Liver (tissue), 9 donors: ENCODE measurements around the gene TSKU. TPM values are rescaled to one million over a fixed set of nuclear protein-coding genes. Genes with fewer than 3 reads are reported as not detected.
A peak's percentile ranks its signal among the peaks of the same experiment; 100 is the strongest.

Experiments
- DNase-seq: peaks from one replicate; pipeline ENCODE4 v3.0.0-alpha.2; 2017; ENCODE audit warnings: low spot score
- H3K27ac ChIP-seq, 2 donors: one replicate each; pipeline ENCODE4 v1.7.0; 2013; ENCODE audit warnings: inconsistent platforms in 2 of 2, low read length in 2 of 2, control low read depth in 1 of 2, low read depth in 1 of 2, mild to moderate bottlenecking in 1 of 2
- H3K27me3 ChIP-seq, 4 donors: one replicate each; pipeline versions ENCODE4 v1.6.1 to v1.7.0; 2013; ENCODE audit warnings: low read length in 3 of 4, inconsistent platforms in 1 of 4, mild to moderate bottlenecking in 1 of 4, moderate library complexity in 1 of 4; ENCODE audit not compliant: control insufficient read depth in 4 of 4, insufficient read depth in 4 of 4
- H3K36me3 ChIP-seq, 4 donors: one replicate each; pipeline versions ENCODE4 v1.6.1 to v1.7.0; 2013; ENCODE audit warnings: low read length in 3 of 4, mild to moderate bottlenecking in 3 of 4, low read depth in 1 of 4, moderate library complexity in 1 of 4; ENCODE audit not compliant: control insufficient read depth in 4 of 4, insufficient read depth in 3 of 4
- H3K4me1 ChIP-seq, 4 donors: one replicate each; pipeline versions ENCODE4 v1.6.1 to v1.7.0; 2013; ENCODE audit warnings: low read length in 3 of 4, mild to moderate bottlenecking in 3 of 4, moderate library complexity in 1 of 4; ENCODE audit not compliant: control insufficient read depth in 4 of 4, insufficient read depth in 4 of 4
- H3K4me3 ChIP-seq, 3 donors: one replicate each; pipeline versions ENCODE4 v1.6.1 to v1.7.0; 2013; ENCODE audit warnings: low read length in 3 of 3, control low read depth in 1 of 3, low read depth in 1 of 3, mild to moderate bottlenecking in 1 of 3
- H3K9ac ChIP-seq, 2 donors: one replicate each; pipeline ENCODE4 v1.7.0; 2013; ENCODE audit warnings: low read length in 2 of 2, mild to moderate bottlenecking in 2 of 2, moderate library complexity in 2 of 2, control low read depth in 1 of 2, low read depth in 1 of 2
- H3K9me3 ChIP-seq, 4 donors: one replicate each; pipeline versions ENCODE4 v1.6.1 to v1.7.0; 2013; ENCODE audit warnings: low read length in 3 of 4; ENCODE audit not compliant: control insufficient read depth in 4 of 4
- ATF3 ChIP-seq: IDR thresholded peaks from 2 replicates; pipeline ENCODE4 v1.6.1; 2016; ENCODE audit warnings: antibody characterized with exemption
- CTCF ChIP-seq: fragments of 150-350 bp; IDR thresholded peaks from 2 replicates; pipeline ENCODE4 v1.5.1; 2017; ENCODE audit warnings: improper control_type of control experiment, low read depth, low read length; ENCODE audit not compliant: missing input control
- EGR1 ChIP-seq, 2 donors: IDR thresholded peaks; 2 replicates each; pipeline ENCODE4 v1.6.1; 2016 to 2018; ENCODE audit warnings: antibody characterized with exemption in 2 of 2, low read depth in 2 of 2
- FOXA1 ChIP-seq: IDR thresholded peaks from 2 replicates; pipeline ENCODE4 v1.6.1; 2016; ENCODE audit warnings: antibody characterized with exemption
- FOXA2 ChIP-seq: IDR thresholded peaks from 2 replicates; pipeline ENCODE4 v1.6.1; 2016; ENCODE audit warnings: antibody characterized with exemption
- GABPA ChIP-seq, 2 donors: IDR thresholded peaks in 1 of 2; conservative IDR thresholded peaks in 1 of 2; 2 replicates each; pipeline ENCODE4 v1.6.1; 2016; ENCODE audit warnings: antibody characterized with exemption in 2 of 2, mild to moderate bottlenecking in 1 of 2, moderate library complexity in 1 of 2
- HNF4A ChIP-seq, 2 donors: conservative IDR thresholded peaks; 2 replicates each; pipeline ENCODE4 v1.6.1; 2016; ENCODE audit warnings: antibody characterized with exemption in 2 of 2, mild to moderate bottlenecking in 2 of 2
- HNF4G ChIP-seq: IDR thresholded peaks from 2 replicates; pipeline ENCODE4 v1.6.1; 2016; ENCODE audit warnings: antibody characterized with exemption
- JUND ChIP-seq, 2 donors: IDR thresholded peaks; 2 replicates each; pipeline ENCODE4 v1.6.1; 2016; ENCODE audit warnings: antibody characterized with exemption in 2 of 2
- MAX ChIP-seq: IDR thresholded peaks from 2 replicates; pipeline ENCODE4 v1.6.1; 2016; ENCODE audit warnings: antibody characterized with exemption
- NR2F2 ChIP-seq: IDR thresholded peaks from 2 replicates; pipeline ENCODE4 v1.6.1; 2016; ENCODE audit warnings: antibody characterized with exemption
- RAD21 ChIP-seq, 2 donors: IDR thresholded peaks; 2 replicates each; pipeline ENCODE4 v1.6.1; 2016; ENCODE audit warnings: antibody characterized with exemption in 2 of 2, mild to moderate bottlenecking in 2 of 2
- RXRA ChIP-seq, 2 donors: IDR thresholded peaks; 2 replicates each; pipeline ENCODE4 v1.6.1; 2017 to 2018; ENCODE audit warnings: antibody characterized with exemption in 2 of 2, mild to moderate bottlenecking in 1 of 2
- SP1 ChIP-seq: IDR thresholded peaks from 2 replicates; pipeline ENCODE4 v1.6.1; 2018; ENCODE audit warnings: antibody characterized with exemption, mild to moderate bottlenecking
- TAF1 ChIP-seq: conservative IDR thresholded peaks from 2 replicates; pipeline ENCODE4 v1.6.1; 2016; ENCODE audit warnings: antibody characterized with exemption, mild to moderate bottlenecking
- YY1 ChIP-seq: IDR thresholded peaks from 2 replicates; pipeline ENCODE4 v1.6.1; 2016; ENCODE audit warnings: antibody characterized with exemption, mild to moderate bottlenecking
- ZBTB33 ChIP-seq: IDR thresholded peaks from 2 replicates; pipeline ENCODE4 v1.6.1; 2016; ENCODE audit warnings: antibody characterized with exemption
- WGBS: extraction: QIAGEN DNeasy Blood & Tissue Kit; methylation state at CpG from one replicate; pipeline ENCODE4 v1.1.7; 2013; 5-methylcytosine and 5-hydroxymethylcytosine counted together
- polyA plus RNA-seq, 2 donors: library from polyadenylated mRNA; stranded (reverse) in 1 of 2; unstranded in 1 of 2; fragments of 200-250 nt in 1 of 2; fragments of >200 nt in 1 of 2; fragmentation: Nextera tagmentation in 1 of 2; extraction: Ambion mirVana in 1 of 2; gene quantifications; one replicate each; pipeline versions ENCODE4 v1.2.1 to v1.2.3, GENCODE V29; 2013 to 2015
- total RNA-seq, 2 donors: library from RNA; depleted of rRNA; stranded (reverse); fragments of >200 nt; gene quantifications; one replicate each; pipeline ENCODE4 v1.2.3, GENCODE V29; 2014
- TF ChIP-seq, protein P1 (sequence below): IDR thresholded peaks from 2 replicates; pipeline ENCODE4 v1.6.1; 2016; ENCODE audit warnings: antibody characterized with exemption, mild to moderate bottlenecking
- donor health status: healthy.
- donor health status: healthy.
- donor health status: healthy.
- donor health status: healthy.
- donor health status: healthy.

TSKU gene
- total and polyA plus RNA-seq, 4 donors, result 3.3 to 492 (median 46.0) TPM

DNA sequence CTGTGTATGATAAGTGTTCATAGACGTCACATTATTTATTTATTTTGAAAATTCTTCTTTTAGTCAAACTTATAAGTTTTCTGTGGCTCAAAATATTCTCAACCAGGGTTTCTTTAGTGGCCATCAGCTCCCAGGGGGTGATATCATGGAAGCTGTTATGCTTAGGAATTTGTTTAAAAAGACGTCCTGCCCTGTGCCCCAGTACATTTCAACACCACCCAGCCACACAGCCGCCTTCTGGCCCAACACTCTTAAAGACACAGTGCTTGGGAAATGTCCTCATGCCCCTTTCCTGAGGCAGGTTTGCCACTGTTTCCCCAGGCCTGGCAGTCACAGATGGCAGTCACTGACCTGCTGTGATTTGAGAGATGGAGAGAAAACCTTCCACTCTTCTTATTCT, 19.9 kb downstream of the TSKU start:
- no peak for DNase-seq
- peak overlapping the region in 1 of 2 donors; percentile 48 for H3K27ac ChIP-seq

GRCh38 chr11:76803811-76804600, 20.9 kb downstream of the TSKU start:
- Histone ChIP-seq H3K4me1 (peaks cover 0 to 51% (median 41%) of the 10 kb centered on the region in 4 donors), H3K27ac (peak overlapping the region in 1 of 2 donors; percentile 40)
- DNase-seq, result peak; percentile 29

More for the DNA sequence above, 19.9 kb downstream of the TSKU start:
- peak overlapping the region in 1 of 2 donors; percentile 37 for H3K9ac ChIP-seq
- H3K4me1 ChIP-seq, result peaks cover 0 to 61% (median 46%) of the 10 kb centered on the region in 4 donors
- no peaks in the 10 kb centered on the region for H3K36me3 ChIP-seq
- 29% methylated on average over 3 of the region's 3 CpGs for WGBS
- H3K27me3 ChIP-seq, result no peaks in the 10 kb centered on the region
- peak; percentile 25 for TF ChIP-seq YY1
- peak; percentile 42 to 49 for TF ChIP-seq RXRA (IDR thresholded peaks at IDR 0.05)
- no peak for TF ChIP-seq ATF3
- TF ChIP-seq HNF4G, result no peak
- no peak for TF ChIP-seq TAF1
- TF ChIP-seq EGR1 (IDR thresholded peaks at IDR 0.05; ENCODE audit: low read depth in 2 of 2), result no peak
- TF ChIP-seq HNF4A (conservative IDR thresholded peaks at IDR 0.05), result peak; percentile 48 to 59
- H3K9me3 ChIP-seq, result no peaks in the 10 kb centered on the region
- no peak overlapping the region for H3K4me3 ChIP-seq

GRCh38 chr11:76805206-76805913, 22.2 kb downstream of the TSKU start:
- H3K27me3 ChIP-seq, result no peaks in the 10 kb centered on the region
- 64% methylated on average over 8 of the region's 8 CpGs for WGBS
- no peak overlapping the region for H3K27ac ChIP-seq
- no peaks in the 10 kb centered on the region for H3K9me3 ChIP-seq
- H3K9ac ChIP-seq, result no peak overlapping the region
- peaks cover 0 to 45% (median 33%) of the 10 kb centered on the region in 4 donors for H3K4me1 ChIP-seq
- H3K36me3 ChIP-seq, result no peaks in the 10 kb centered on the region
- H3K4me3 ChIP-seq, result no peak overlapping the region
- peak; percentile 27 for DNase-seq
- TF ChIP-seq EGR1 (IDR thresholded peaks at IDR 0.05; ENCODE audit: low read depth in 2 of 2) (no peak), ZBTB33 (no peak), FOXA2 (no peak), YY1 (no peak), SP1 (no peak), FOXA1 (no peak), JUND (IDR thresholded peaks at IDR 0.05) (no peak), TAF1 (no peak), HNF4G (no peak), NR2F2 (no peak), HNF4A (conservative IDR thresholded peaks at IDR 0.05) (no peak), RAD21 (IDR thresholded peaks at IDR 0.05) (no peak), GABPA (IDR thresholded peaks at IDR 0.05 in 1 of 2, conservative IDR thresholded peaks at IDR 0.05 in 1 of 2) (no peak), RXRA (IDR thresholded peaks at IDR 0.05) (no peak), MAX (no peak), CTCF (no peak)
- TF ChIP-seq, protein P1, sequence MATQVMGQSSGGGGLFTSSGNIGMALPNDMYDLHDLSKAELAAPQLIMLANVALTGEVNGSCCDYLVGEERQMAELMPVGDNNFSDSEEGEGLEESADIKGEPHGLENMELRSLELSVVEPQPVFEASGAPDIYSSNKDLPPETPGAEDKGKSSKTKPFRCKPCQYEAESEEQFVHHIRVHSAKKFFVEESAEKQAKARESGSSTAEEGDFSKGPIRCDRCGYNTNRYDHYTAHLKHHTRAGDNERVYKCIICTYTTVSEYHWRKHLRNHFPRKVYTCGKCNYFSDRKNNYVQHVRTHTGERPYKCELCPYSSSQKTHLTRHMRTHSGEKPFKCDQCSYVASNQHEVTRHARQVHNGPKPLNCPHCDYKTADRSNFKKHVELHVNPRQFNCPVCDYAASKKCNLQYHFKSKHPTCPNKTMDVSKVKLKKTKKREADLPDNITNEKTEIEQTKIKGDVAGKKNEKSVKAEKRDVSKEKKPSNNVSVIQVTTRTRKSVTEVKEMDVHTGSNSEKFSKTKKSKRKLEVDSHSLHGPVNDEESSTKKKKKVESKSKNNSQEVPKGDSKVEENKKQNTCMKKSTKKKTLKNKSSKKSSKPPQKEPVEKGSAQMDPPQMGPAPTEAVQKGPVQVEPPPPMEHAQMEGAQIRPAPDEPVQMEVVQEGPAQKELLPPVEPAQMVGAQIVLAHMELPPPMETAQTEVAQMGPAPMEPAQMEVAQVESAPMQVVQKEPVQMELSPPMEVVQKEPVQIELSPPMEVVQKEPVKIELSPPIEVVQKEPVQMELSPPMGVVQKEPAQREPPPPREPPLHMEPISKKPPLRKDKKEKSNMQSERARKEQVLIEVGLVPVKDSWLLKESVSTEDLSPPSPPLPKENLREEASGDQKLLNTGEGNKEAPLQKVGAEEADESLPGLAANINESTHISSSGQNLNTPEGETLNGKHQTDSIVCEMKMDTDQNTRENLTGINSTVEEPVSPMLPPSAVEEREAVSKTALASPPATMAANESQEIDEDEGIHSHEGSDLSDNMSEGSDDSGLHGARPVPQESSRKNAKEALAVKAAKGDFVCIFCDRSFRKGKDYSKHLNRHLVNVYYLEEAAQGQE, result no peak

More at GRCh38 chr11:76803811-76804600, 20.9 kb downstream of the TSKU start:
- Histone ChIP-seq H3K4me3 (no peak overlapping the region), H3K9me3 (no peaks in the 10 kb centered on the region), H3K36me3 (no peaks in the 10 kb centered on the region), H3K9ac (no peak overlapping the region), H3K27me3 (no peaks in the 10 kb centered on the region)
- WGBS, result 72% methylated on average over 10 of the region's 10 CpGs
- no peak for TF ChIP-seq JUND (IDR thresholded peaks at IDR 0.05)
- peak in 1 of 2 donors; percentile 14 for TF ChIP-seq HNF4A (conservative IDR thresholded peaks at IDR 0.05)
